ENCODE results near the gene AIF1L. TPM values are rescaled to one million over a fixed set of nuclear protein-coding genes. Genes with fewer than 3 reads are reported as not detected.

Gene AIF1L
- total RNA-seq, 1 experiment from 2014 or later: 6.0 TPM

- Histone ChIP-seq H3K36me3 (ENCODE audit: control insufficient read depth, insufficient read depth, low read length) (no peaks in the 10 kb centered on the region; the same call in 1 of the 2 replicates), H3K9me3 (ENCODE audit: control insufficient read depth, insufficient read depth, low read depth, low read length) (no peaks in the 10 kb centered on the region), H3K27ac (ENCODE audit: low read length) (no peak overlapping the region), H3K4me1 (ENCODE audit: control insufficient read depth, insufficient read depth, low read length) (no peaks in the 10 kb centered on the region), H3K4me3 (ENCODE audit: low read depth in 2 of 2, low read length in 2 of 2) (no peak overlapping the region), H3K27me3 (ENCODE audit: control insufficient read depth, insufficient read depth, low read length) (no peaks in the 10 kb centered on the region)
- no peak for ATAC-seq
- TF ChIP-seq SIN3A (IDR thresholded peaks at IDR 0.05; ENCODE audit: borderline replicate concordance, insufficient read depth, low read depth, low read length) (no peak), REST (IDR thresholded peaks at IDR 0.05; ENCODE audit: insufficient read depth in 1 of 2, low read depth in 2 of 2, low read length in 1 of 2) (no peak), POLR2AphosphoS5 (IDR thresholded peaks at IDR 0.05; ENCODE audit: low read depth, low read length) (no peak), TCF7L2 (IDR thresholded peaks at IDR 0.05; ENCODE audit: low read depth, low read length) (no peak)
- TF ChIP-seq, protein P1, sequence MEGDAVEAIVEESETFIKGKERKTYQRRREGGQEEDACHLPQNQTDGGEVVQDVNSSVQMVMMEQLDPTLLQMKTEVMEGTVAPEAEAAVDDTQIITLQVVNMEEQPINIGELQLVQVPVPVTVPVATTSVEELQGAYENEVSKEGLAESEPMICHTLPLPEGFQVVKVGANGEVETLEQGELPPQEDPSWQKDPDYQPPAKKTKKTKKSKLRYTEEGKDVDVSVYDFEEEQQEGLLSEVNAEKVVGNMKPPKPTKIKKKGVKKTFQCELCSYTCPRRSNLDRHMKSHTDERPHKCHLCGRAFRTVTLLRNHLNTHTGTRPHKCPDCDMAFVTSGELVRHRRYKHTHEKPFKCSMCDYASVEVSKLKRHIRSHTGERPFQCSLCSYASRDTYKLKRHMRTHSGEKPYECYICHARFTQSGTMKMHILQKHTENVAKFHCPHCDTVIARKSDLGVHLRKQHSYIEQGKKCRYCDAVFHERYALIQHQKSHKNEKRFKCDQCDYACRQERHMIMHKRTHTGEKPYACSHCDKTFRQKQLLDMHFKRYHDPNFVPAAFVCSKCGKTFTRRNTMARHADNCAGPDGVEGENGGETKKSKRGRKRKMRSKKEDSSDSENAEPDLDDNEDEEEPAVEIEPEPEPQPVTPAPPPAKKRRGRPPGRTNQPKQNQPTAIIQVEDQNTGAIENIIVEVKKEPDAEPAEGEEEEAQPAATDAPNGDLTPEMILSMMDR (IDR thresholded peaks at IDR 0.05): no peak
- DNase-seq (ENCODE audit: low read depth, low spot score): no peak
- ChIA-PET CTCF (no interaction called here), POLR2A (no interaction called here)
- no TSS peak for BruUV-seq (replicated peaks)
- in situ Hi-C loops (cut with HindIII; ENCODE audit: low pct_unique_long_range_greater_than_20kb, low sequenced_read_pairs) (no loop called here), intact Hi-C loops (cut with micrococcal nuclease; ENCODE audit: unreplicated experiment) (no loop called here)
Observed at GRCh38 chr9:131120620-131121228, 24.4 kb downstream of the AIF1L start.

GRCh38 chr9:131121346-131121745, 25.0 kb downstream of the AIF1L start:
- Histone ChIP-seq H3K4me1 (ENCODE audit: control insufficient read depth, insufficient read depth, low read length) (peaks cover 2% of the 10 kb centered on the region; the same call in 1 of the 2 replicates), H3K9me3 (ENCODE audit: control insufficient read depth, insufficient read depth, low read depth, low read length) (no peaks in the 10 kb centered on the region), H3K4me3 (ENCODE audit: low read depth in 2 of 2, low read length in 2 of 2) (no peak overlapping the region), H3K27ac (ENCODE audit: low read length) (no peak overlapping the region), H3K36me3 (ENCODE audit: control insufficient read depth, insufficient read depth, low read length) (peaks cover 5% of the 10 kb centered on the region; the same call in 1 of the 2 replicates), H3K27me3 (ENCODE audit: control insufficient read depth, insufficient read depth, low read length) (no peaks in the 10 kb centered on the region)
- in situ Hi-C loops (cut with HindIII; ENCODE audit: low pct_unique_long_range_greater_than_20kb, low sequenced_read_pairs) (no loop called here), intact Hi-C loops (cut with micrococcal nuclease; ENCODE audit: unreplicated experiment) (no loop called here)
- BruUV-seq (replicated peaks): no TSS peak
- DNase-seq (ENCODE audit: low read depth, low spot score): no peak
- ATAC-seq: no peak
- POLR2A ChIA-PET: no interaction called here
- CTCF ChIA-PET: no interaction called here
- TF ChIP-seq REST (IDR thresholded peaks at IDR 0.05; ENCODE audit: insufficient read depth in 1 of 2, low read depth in 2 of 2, low read length in 1 of 2) (no peak), SIN3A (IDR thresholded peaks at IDR 0.05; ENCODE audit: borderline replicate concordance, insufficient read depth, low read depth, low read length) (no peak), TCF7L2 (IDR thresholded peaks at IDR 0.05; ENCODE audit: low read depth, low read length) (no peak), POLR2AphosphoS5 (IDR thresholded peaks at IDR 0.05; ENCODE audit: low read depth, low read length) (no peak)
- TF ChIP-seq, protein P1 (IDR thresholded peaks at IDR 0.05): no peak

Measured in Panc1 (cell line).